SK-N-SH (cell line): ENCODE data around the gene MAP4K1. TPM values are rescaled to one million over a fixed set of nuclear protein-coding genes. Genes with fewer than 3 reads are reported as not detected.
"Not testable (repeated sequence)": the region's sequence is repeated elsewhere in the genome, so short reads cannot be mapped to it uniquely, and the experiment has no call there.

Source experiments
- CTCF ChIA-PET: fragments of 300-600, 350-600 bp; formaldehyde crosslinking; extraction: SDS; loops from one replicate; lab custom pipeline; 2021; lab: Yijun Ruan, JAX
- POLR2A ChIA-PET: fragments of 350-600 bp; sonication (Branson Sonifier 250); formaldehyde crosslinking; extraction: SDS; loops from one replicate; lab custom pipeline; 2020; ENCODE audit warnings: antibody characterized with exemption, inconsistent platforms; lab: Yijun Ruan, JAX
- DNase-seq: peaks from one replicate; pipeline ENCODE4 v3.0.0; 2012
- H2AFZ ChIP-seq: fragments of 200-600 bp; sonication (generic); 2 replicates; pipeline ENCODE4 v1.8.1; 2016; ENCODE audit warnings: antibody characterized with exemption, mild to moderate bottlenecking, low read depth
- H3F3A ChIP-seq: fragments of 200-600 bp; sonication (generic); replicated peaks from 2 replicates; pipeline ENCODE3; 2016; ENCODE audit warnings: antibody characterized with exemption, mild to moderate bottlenecking; ENCODE audit not compliant: insufficient read depth
- H3K27ac ChIP-seq, 2 experiments: fragments of 200-500 bp in 1 of 2; fragments of 200-600 bp in 1 of 2; sonication (Bioruptor generic) in 1 of 2; sonication (generic), shearing (Covaris generic) in 1 of 2; 2 replicates each; pipeline versions ENCODE4 v1.5.1 to v1.6.1; 2014 to 2016; ENCODE audit warnings: low read depth in 2 of 2, inconsistent platforms in 1 of 2, low read length in 1 of 2, mild to moderate bottlenecking in 1 of 2, mixed read lengths in 1 of 2
- H3K27me3 ChIP-seq: fragments of 200-600 bp; sonication (generic), shearing (Covaris generic); 2 replicates; pipeline ENCODE4 v1.6.1; 2016; ENCODE audit warnings: mixed run types; ENCODE audit not compliant: insufficient read depth
- H3K36me3 ChIP-seq, 2 experiments: fragments of 200-500 bp in 1 of 2; fragments of 200-600 bp in 1 of 2; sonication (Bioruptor generic) in 1 of 2; sonication (generic) in 1 of 2; replicated peaks in 1 of 2; 2 replicates each; pipeline versions ENCODE3 to v1.5.1; 2014 to 2016; ENCODE audit warnings: low read length in 1 of 2, mild to moderate bottlenecking in 1 of 2; ENCODE audit not compliant: insufficient read depth in 2 of 2, control insufficient read depth in 1 of 2
- H3K4me1 ChIP-seq, 2 experiments: fragments of 200-500 bp in 1 of 2; fragments of 200-600 bp in 1 of 2; sonication (Bioruptor generic) in 1 of 2; sonication (generic), shearing (Covaris generic) in 1 of 2; 2 replicates each; pipeline versions ENCODE4 v1.5.1 to v1.6.1; 2014 to 2016; ENCODE audit warnings: low read depth in 1 of 2, low read length in 1 of 2, mixed run types in 1 of 2; ENCODE audit not compliant: insufficient read depth in 2 of 2, control insufficient read depth in 1 of 2
- H3K4me2 ChIP-seq: fragments of 200-600 bp; sonication (generic), shearing (Covaris generic); 2 replicates; pipeline ENCODE4 v1.6.1; 2017; ENCODE audit warnings: mixed run types
- H3K4me3 ChIP-seq, 2 experiments: fragments of 200-500 bp in 1 of 2; fragments of 200-600 bp in 1 of 2; sonication (Bioruptor generic) in 1 of 2; sonication (generic), shearing (Covaris generic) in 1 of 2; 2 replicates each; pipeline versions ENCODE4 v1.5.1 to v1.8.1; 2014 to 2016; ENCODE audit warnings: low read depth in 2 of 2, inconsistent platforms in 1 of 2, low read length in 1 of 2, mild to moderate bottlenecking in 1 of 2, mixed read lengths in 1 of 2, moderate library complexity in 1 of 2
- H3K79me2 ChIP-seq: fragments of 200-600 bp; sonication (generic); 2 replicates; pipeline ENCODE4 v1.8.1; 2017; ENCODE audit warnings: mild to moderate bottlenecking; ENCODE audit not compliant: insufficient read depth
- H3K9ac ChIP-seq: fragments of 200-600 bp; sonication (generic); 2 replicates; pipeline ENCODE4 v1.6.1; 2017; ENCODE audit warnings: mixed run types
- H3K9me2 ChIP-seq: fragments of 200-600 bp; sonication (generic); 2 replicates; pipeline ENCODE4 v1.6.1; 2017; ENCODE audit warnings: mixed run types
- H3K9me3 ChIP-seq: fragments of 200-600 bp; sonication (generic); 2 replicates; pipeline ENCODE4 v1.6.1; 2017; ENCODE audit warnings: mixed run types, mild to moderate bottlenecking, moderate library complexity
- H4K20me1 ChIP-seq: fragments of 200-600 bp; sonication (generic); 2 replicates; pipeline ENCODE4 v1.6.1; 2017; ENCODE audit warnings: mild to moderate bottlenecking, mixed run types; ENCODE audit not compliant: insufficient read depth
- ELF1 ChIP-seq: IDR thresholded peaks from 2 replicates; pipeline ENCODE4 v1.4.0; 2012
- FOSL2 ChIP-seq: IDR thresholded peaks from 2 replicates; pipeline ENCODE4 v1.4.0; 2012; ENCODE audit warnings: low read depth, mild to moderate bottlenecking, moderate library complexity, borderline replicate concordance
- FOXM1 ChIP-seq: IDR thresholded peaks from 2 replicates; pipeline ENCODE4 v1.4.0; 2012; ENCODE audit warnings: low read depth, mild to moderate bottlenecking
- GATA2 ChIP-seq: sonication (generic); formaldehyde crosslinking; IDR thresholded peaks from 2 replicates; pipeline ENCODE4 v1.5.0; 2020; ENCODE audit warnings: mild to moderate bottlenecking, missing genetic modification reagents
- NFIC ChIP-seq: IDR thresholded peaks from 2 replicates; pipeline ENCODE4 v1.4.0; 2012; ENCODE audit warnings: borderline replicate concordance
- RAD21 ChIP-seq: IDR thresholded peaks from 2 replicates; pipeline ENCODE4 v1.6.1; 2012; ENCODE audit warnings: mild to moderate bottlenecking, low read length
- RFX5 ChIP-seq: IDR thresholded peaks from 2 replicates; pipeline ENCODE4 v1.6.1; 2012; ENCODE audit warnings: mild to moderate bottlenecking, improper control_type of control experiment, low read length
- RXRA ChIP-seq: IDR thresholded peaks from 2 replicates; pipeline ENCODE4 v1.4.0; 2012; ENCODE audit warnings: low read depth, mild to moderate bottlenecking, borderline replicate concordance
- SMC3 ChIP-seq: IDR thresholded peaks from 2 replicates; pipeline ENCODE4 v1.6.1; 2012; ENCODE audit warnings: low read depth, low read length, improper control_type of control experiment
- TAF1 ChIP-seq: IDR thresholded peaks from 2 replicates; pipeline ENCODE4 v1.6.1; 2012; ENCODE audit warnings: low read depth, mild to moderate bottlenecking, low read length, moderate library complexity, borderline replicate concordance
- YY1 ChIP-seq: IDR thresholded peaks from 2 replicates; pipeline ENCODE4 v1.4.0; 2012; ENCODE audit warnings: low read depth, mild to moderate bottlenecking
- WGBS: methylation state at CpG from one replicate; pipeline ENCODE4 v1.1.6; 2017; ENCODE audit warnings: low lambda C conversion rate; 5-methylcytosine and 5-hydroxymethylcytosine counted together
- polyA plus RNA-seq, 3 experiments: library from polyadenylated mRNA; depleted of rRNA; stranded (reverse); fragments of >200 nt; gene quantifications; 2 replicates each; pipeline ENCODE4 v1.2.3, GENCODE V29; 2012
- TF ChIP-seq, protein P1 (sequence below): IDR thresholded peaks from 2 replicates; pipeline ENCODE4 v1.4.0; 2012; ENCODE audit warnings: low read depth, borderline replicate concordance
- TF ChIP-seq, protein P2 (sequence below): fragments of 150-350 bp; IDR thresholded peaks from 2 replicates; pipeline ENCODE4 v1.6.1; 2017; ENCODE audit warnings: antibody characterized with exemption, low read length, low read depth, borderline replicate concordance
- TF ChIP-seq, protein P3 (sequence below): fragments of 150-350 bp; IDR thresholded peaks from 2 replicates; pipeline ENCODE4 v1.6.1; 2016; ENCODE audit warnings: mild to moderate bottlenecking, low read depth, low read length

MAP4K1 gene
- polyA plus RNA-seq, 1 of the 3 experiments (the other 2 are of a cell fraction), result 0.31 TPM

DNA sequence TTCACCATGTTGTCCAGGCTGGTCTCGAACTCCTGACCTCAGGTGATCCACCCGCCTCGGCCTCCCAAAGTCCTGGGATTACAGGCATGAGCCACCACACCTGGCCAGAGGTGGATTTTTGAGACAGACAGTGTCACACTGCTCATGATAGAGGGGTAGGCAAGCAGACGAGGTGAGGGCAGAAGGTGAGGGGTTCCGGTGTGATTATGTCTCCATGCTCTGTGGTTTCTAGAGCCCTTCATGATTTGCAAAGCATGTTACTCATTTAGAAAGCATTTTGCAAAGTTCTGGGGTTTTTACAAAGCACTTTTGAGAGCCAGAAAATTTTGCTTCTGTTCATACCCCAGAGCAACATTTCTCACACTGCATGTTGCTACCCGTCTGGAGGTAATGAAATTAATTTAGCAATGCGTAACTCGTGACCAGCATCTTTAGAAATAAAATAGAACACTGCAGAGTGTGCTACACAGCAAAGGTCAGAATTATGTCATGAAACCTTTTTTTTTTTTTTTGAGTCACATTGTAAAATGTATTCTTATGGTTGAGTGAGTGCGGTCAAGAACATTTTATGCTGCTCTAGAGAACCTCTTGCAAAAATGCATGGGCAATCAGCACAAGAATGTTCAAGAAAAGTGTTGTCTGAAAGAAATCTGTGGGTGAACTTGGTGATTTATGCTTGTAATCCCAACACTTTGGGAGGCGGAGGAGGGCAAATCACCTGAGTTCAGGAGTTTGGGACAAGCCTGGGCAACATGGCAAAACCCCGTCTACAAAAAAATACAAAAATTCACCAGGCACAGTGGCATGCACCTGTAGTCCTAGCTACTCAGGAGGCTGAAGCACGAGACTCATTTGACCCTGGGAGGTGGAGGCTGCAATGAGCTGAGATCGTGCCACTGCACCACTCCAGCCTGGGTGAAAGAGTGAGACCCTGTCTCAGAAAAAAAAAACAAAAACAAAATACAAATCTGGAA is 58.0 kb downstream of the MAP4K1 start:
- Histone ChIP-seq H3K9me2 (no peaks in the 10 kb centered on the region), H3F3A (no peaks in the 10 kb centered on the region), H3K4me3 (no peak overlapping the region), H3K4me1 (no peaks in the 10 kb centered on the region; a peak in 1 of 4 replicates), H3K36me3 (no peaks in the 10 kb centered on the region), H3K79me2 (no peaks in the 10 kb centered on the region), H3K9ac (no peak overlapping the region), H4K20me1 (no peaks in the 10 kb centered on the region), H3K4me2 (no peak overlapping the region), H3K27me3 (peaks cover 11% of the 10 kb centered on the region), H3K27ac (no peak overlapping the region; a peak in 1 of 4 replicates), H3K9me3 (no peaks in the 10 kb centered on the region), H2AFZ (0 out of 2 replicates have a peak overlapping the region, but pooled peaks have one; percentile 6)
- no peak for TF ChIP-seq SMC3
- no peak for TF ChIP-seq NFIC
- TF ChIP-seq FOSL2, result no peak
- TF ChIP-seq, protein P1, sequence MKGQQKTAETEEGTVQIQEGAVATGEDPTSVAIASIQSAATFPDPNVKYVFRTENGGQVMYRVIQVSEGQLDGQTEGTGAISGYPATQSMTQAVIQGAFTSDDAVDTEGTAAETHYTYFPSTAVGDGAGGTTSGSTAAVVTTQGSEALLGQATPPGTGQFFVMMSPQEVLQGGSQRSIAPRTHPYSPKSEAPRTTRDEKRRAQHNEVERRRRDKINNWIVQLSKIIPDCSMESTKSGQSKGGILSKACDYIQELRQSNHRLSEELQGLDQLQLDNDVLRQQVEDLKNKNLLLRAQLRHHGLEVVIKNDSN, result no peak
- TF ChIP-seq RAD21, result no peak
- no peak for TF ChIP-seq FOXM1
- ChIA-PET CTCF (interaction anchor here (1.0 kb wide), 1 partner anchor 16 kb away, joined by 3 read pairs; no protein-coding TSS in a partner anchor), POLR2A (no interaction called here)
- 54% methylated on average over 13 of the region's 13 CpGs for WGBS
- no peak for DNase-seq

- H3F3A ChIP-seq, H2AFZ ChIP-seq, H3K36me3 ChIP-seq, H3K9me3 ChIP-seq, H3K4me1 ChIP-seq, H3K4me2 ChIP-seq, H3K79me2 ChIP-seq, H3K9me2 ChIP-seq, POLR2A ChIA-PET, DNase-seq, H3K9ac ChIP-seq, H3K4me3 ChIP-seq, H3K27me3 ChIP-seq, H3K27ac ChIP-seq, H4K20me1 ChIP-seq: not testable (repeated sequence)
- CTCF ChIA-PET, result interaction anchor here (1.0 kb wide), 1 partner anchor 17 kb away, joined by 3 read pairs; no protein-coding TSS in a partner anchor
- WGBS, result 84% methylated on average over 7 of the region's 7 CpGs
Observed at GRCh38 chr19:38558933-38559332, 58.8 kb downstream of the MAP4K1 start.

DNA sequence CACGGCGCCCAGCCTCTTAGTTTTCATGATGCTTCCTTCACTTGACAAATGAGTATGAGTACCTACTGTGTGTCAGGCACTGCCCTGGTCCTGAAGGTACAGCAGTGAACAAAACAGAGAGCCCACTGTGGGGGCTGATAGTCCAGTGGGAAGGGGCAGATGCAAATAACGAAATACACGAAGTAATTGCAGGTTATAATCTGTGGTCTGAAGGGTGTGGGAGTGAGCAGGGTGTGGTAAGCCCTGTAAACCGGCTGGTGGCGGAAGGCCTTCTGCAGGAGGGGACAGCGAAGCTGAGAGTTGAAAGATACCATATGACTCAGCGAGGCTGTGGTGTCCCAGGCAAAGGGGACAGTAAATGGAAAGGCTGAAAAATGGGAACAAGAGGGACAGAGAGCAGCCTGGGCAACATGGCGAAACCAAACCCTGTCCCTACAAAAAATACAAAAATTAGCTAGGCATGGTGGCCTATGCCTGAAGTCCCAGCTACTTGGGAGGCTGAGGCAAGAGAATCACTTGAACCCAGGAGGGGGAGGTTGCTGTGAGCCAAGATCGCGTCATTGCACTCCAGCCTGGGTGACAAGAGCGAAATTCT is 60.5 kb downstream of the MAP4K1 start:
- Histone ChIP-seq H3K36me3 (no peaks in the 10 kb centered on the region), H4K20me1 (no peaks in the 10 kb centered on the region), H3K27me3 (no peaks in the 10 kb centered on the region), H3K27ac (no peak overlapping the region)
- POLR2A ChIA-PET, result no interaction called here
- no peak for TF ChIP-seq ELF1
- no peak for TF ChIP-seq YY1
- TF ChIP-seq, protein P2, sequence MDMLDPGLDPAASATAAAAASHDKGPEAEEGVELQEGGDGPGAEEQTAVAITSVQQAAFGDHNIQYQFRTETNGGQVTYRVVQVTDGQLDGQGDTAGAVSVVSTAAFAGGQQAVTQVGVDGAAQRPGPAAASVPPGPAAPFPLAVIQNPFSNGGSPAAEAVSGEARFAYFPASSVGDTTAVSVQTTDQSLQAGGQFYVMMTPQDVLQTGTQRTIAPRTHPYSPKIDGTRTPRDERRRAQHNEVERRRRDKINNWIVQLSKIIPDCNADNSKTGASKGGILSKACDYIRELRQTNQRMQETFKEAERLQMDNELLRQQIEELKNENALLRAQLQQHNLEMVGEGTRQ, result no peak
- TF ChIP-seq GATA2 (CRISPR knock-in tag), result no peak
- no peak for TF ChIP-seq TAF1
- TF ChIP-seq RXRA, result no peak
- TF ChIP-seq, protein P3, sequence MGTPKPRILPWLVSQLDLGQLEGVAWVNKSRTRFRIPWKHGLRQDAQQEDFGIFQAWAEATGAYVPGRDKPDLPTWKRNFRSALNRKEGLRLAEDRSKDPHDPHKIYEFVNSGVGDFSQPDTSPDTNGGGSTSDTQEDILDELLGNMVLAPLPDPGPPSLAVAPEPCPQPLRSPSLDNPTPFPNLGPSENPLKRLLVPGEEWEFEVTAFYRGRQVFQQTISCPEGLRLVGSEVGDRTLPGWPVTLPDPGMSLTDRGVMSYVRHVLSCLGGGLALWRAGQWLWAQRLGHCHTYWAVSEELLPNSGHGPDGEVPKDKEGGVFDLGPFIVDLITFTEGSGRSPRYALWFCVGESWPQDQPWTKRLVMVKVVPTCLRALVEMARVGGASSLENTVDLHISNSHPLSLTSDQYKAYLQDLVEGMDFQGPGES, result no peak
- TF ChIP-seq RFX5, result no peak
- TF ChIP-seq, all 33 proteins: peak for 0
- no peaks in the 10 kb centered on the region for H3K9me3 ChIP-seq
- H3K79me2 ChIP-seq, result no peaks in the 10 kb centered on the region
- H3K4me3 ChIP-seq, result no peak overlapping the region
- CTCF ChIA-PET, result no interaction called here
- no peaks in the 10 kb centered on the region; a peak in 1 of 4 replicates for H3K4me1 ChIP-seq
- 79% methylated on average over 12 of the region's 12 CpGs for WGBS
- no peak overlapping the region for H2AFZ ChIP-seq
- no peak overlapping the region for H3K4me2 ChIP-seq
- no peak overlapping the region for H3K9ac ChIP-seq
- H3F3A ChIP-seq, result no peaks in the 10 kb centered on the region
- H3K9me2 ChIP-seq, result no peaks in the 10 kb centered on the region
- DNase-seq, result no peak
